Measurements from ENCODE around the gene CYP2R1. TPM values are rescaled to one million over a fixed set of nuclear protein-coding genes. Genes with fewer than 3 reads are reported as not detected.
"Not testable (repeated sequence)": the region's sequence is repeated elsewhere in the genome, so short reads cannot be mapped to it uniquely, and the experiment has no call there.

Gene CYP2R1
- polyA plus RNA-seq, 1 donor from 2014 or later: 67.0 TPM

- Histone ChIP-seq H3K27ac (ENCODE audit: low read length) (no peak overlapping the region), H3F3A (ENCODE audit: insufficient read depth, low read length, poor library complexity, severe bottlenecking) (no peaks in the 10 kb centered on the region), H3K27me3 (ENCODE audit: insufficient read depth, low read depth, low read length) (no peaks in the 10 kb centered on the region), H2AFZ (ENCODE audit: low read depth, low read length) (no peak overlapping the region), H3K79me2 (replicated peaks; ENCODE audit: insufficient read depth, low read length) (no peaks in the 10 kb centered on the region), H3K9me2 (ENCODE audit: insufficient read depth, low read length) (no peaks in the 10 kb centered on the region), H3K9me3 (ENCODE audit: low read length) (no peaks in the 10 kb centered on the region), H3K9ac (ENCODE audit: low read length) (no peak overlapping the region), H4K20me1 (ENCODE audit: insufficient read depth) (no peaks in the 10 kb centered on the region), H3K4me3 (ENCODE audit: low read length) (no peak overlapping the region), H3K36me3 (ENCODE audit: insufficient read depth, low read length) (peaks cover 6% of the 10 kb centered on the region), H3K4me2 (ENCODE audit: low read length) (no peak overlapping the region)
- TF ChIP-seq TAF1 (IDR thresholded peaks at IDR 0.05; ENCODE audit: low read depth) (no peak), RAD21 (conservative IDR thresholded peaks at IDR 0.05) (no peak), EZH2 (IDR thresholded peaks at IDR 0.05; ENCODE audit: borderline replicate concordance, insufficient read depth, low read length, poor library complexity, severe bottlenecking) (no peak), EP300 (conservative IDR thresholded peaks at IDR 0.05; ENCODE audit: poor library complexity, severe bottlenecking) (no peak), SMC3 (conservative IDR thresholded peaks at IDR 0.05; ENCODE audit: poor library complexity) (no peak), REST (IDR thresholded peaks at IDR 0.05; ENCODE audit: borderline replicate concordance) (no peak), MXI1 (conservative IDR thresholded peaks at IDR 0.05; ENCODE audit: poor library complexity, severe bottlenecking) (no peak), CTCF (IDR thresholded peaks at IDR 0.05; ENCODE audit: poor library complexity, severe bottlenecking) (no peak), POLR2AphosphoS5 (IDR thresholded peaks at IDR 0.05) (no peak)
These were observed 7.3 kb downstream of the CYP2R1 start for GRCh38 chr11:14884667-14885273.

- H3F3A ChIP-seq (ENCODE audit: insufficient read depth, low read length, poor library complexity, severe bottlenecking); H3K4me2 ChIP-seq (ENCODE audit: low read length); H3K27ac ChIP-seq (ENCODE audit: low read length); H3K9ac ChIP-seq (ENCODE audit: low read length); H2AFZ ChIP-seq (ENCODE audit: low read depth, low read length); H4K20me1 ChIP-seq (ENCODE audit: insufficient read depth); H3K79me2 ChIP-seq (replicated peaks; ENCODE audit: insufficient read depth, low read length); H3K27me3 ChIP-seq (ENCODE audit: insufficient read depth, low read depth, low read length); H3K4me3 ChIP-seq (ENCODE audit: low read length); H3K36me3 ChIP-seq (ENCODE audit: insufficient read depth, low read length); H3K9me2 ChIP-seq (ENCODE audit: insufficient read depth, low read length); H3K9me3 ChIP-seq (ENCODE audit: low read length): not testable (repeated sequence)
These were observed 8.3 kb downstream of the CYP2R1 start for GRCh38 chr11:14883683-14884082.

- TF ChIP-seq RAD21 (conservative IDR thresholded peaks at IDR 0.05) (no peak), CTCF (IDR thresholded peaks at IDR 0.05; ENCODE audit: poor library complexity, severe bottlenecking) (no peak), REST (IDR thresholded peaks at IDR 0.05; ENCODE audit: borderline replicate concordance) (no peak), EP300 (conservative IDR thresholded peaks at IDR 0.05; ENCODE audit: poor library complexity, severe bottlenecking) (no peak), MXI1 (conservative IDR thresholded peaks at IDR 0.05; ENCODE audit: poor library complexity, severe bottlenecking) (no peak), EZH2 (IDR thresholded peaks at IDR 0.05; ENCODE audit: borderline replicate concordance, insufficient read depth, low read length, poor library complexity, severe bottlenecking) (no peak), POLR2AphosphoS5 (IDR thresholded peaks at IDR 0.05) (no peak), TAF1 (IDR thresholded peaks at IDR 0.05; ENCODE audit: low read depth) (no peak), SMC3 (conservative IDR thresholded peaks at IDR 0.05; ENCODE audit: poor library complexity) (no peak)
- Histone ChIP-seq H3K27ac (ENCODE audit: low read length) (no peak overlapping the region), H3K27me3 (ENCODE audit: insufficient read depth, low read depth, low read length) (no peaks in the 10 kb centered on the region), H3K9ac (ENCODE audit: low read length) (no peak overlapping the region), H3K4me3 (ENCODE audit: low read length) (no peak overlapping the region), H3K36me3 (ENCODE audit: insufficient read depth, low read length) (peaks cover 13% of the 10 kb centered on the region), H2AFZ (ENCODE audit: low read depth, low read length) (no peak overlapping the region), H3F3A (ENCODE audit: insufficient read depth, low read length, poor library complexity, severe bottlenecking) (no peaks in the 10 kb centered on the region), H3K79me2 (replicated peaks; ENCODE audit: insufficient read depth, low read length) (no peaks in the 10 kb centered on the region), H3K9me3 (ENCODE audit: low read length) (no peaks in the 10 kb centered on the region), H3K9me2 (ENCODE audit: insufficient read depth, low read length) (no peaks in the 10 kb centered on the region), H4K20me1 (ENCODE audit: insufficient read depth) (no peaks in the 10 kb centered on the region), H3K4me2 (ENCODE audit: low read length) (no peak overlapping the region)
These were observed 9.8 kb downstream of the CYP2R1 start for GRCh38 chr11:14882196-14882595.
